Kidney tubule cell (primary cell): ENCODE measurements around the gene SCN9A.
"Not testable (repeated sequence)": the region's sequence is repeated elsewhere in the genome, so short reads cannot be mapped to it uniquely, and the experiment has no call there.

Experiments used
- DNase-seq: peaks from one replicate; pipeline ENCODE4 v3.0.0-alpha.2; 2018; ENCODE audit warnings: low spot score

SCN9A gene

GRCh38 chr2:166375736-166376487 is at the start of gene SCN9A:
TSS of gene SCN9A (minus strand) at chr2:166375944. CDS start at chr2:166311756, 64,188 bp downstream.
- DNase-seq = peak; percentile 60

- DNase-seq = no peak
Measured at GRCh38 chr2:166424841-166425240, 49.1 kb upstream of the SCN9A start.

GRCh38 chr2:166419616-166419934 is 43.8 kb upstream of the SCN9A start:
- DNase-seq = peak; percentile 50

- DNase-seq = no peak
Measured at GRCh38 chr2:166418853-166419615, 43.3 kb upstream of the SCN9A start.

GRCh38 chr2:166417669-166418068 is 41.9 kb upstream of the SCN9A start:
- peak; percentile 48 for DNase-seq

- peak; percentile 2 for DNase-seq
Measured at GRCh38 chr2:166413255-166413654, 37.5 kb upstream of the SCN9A start.

GRCh38 chr2:166411473-166412230 is 35.9 kb upstream of the SCN9A start:
- no peak for DNase-seq

- peak; percentile 84 for DNase-seq
Measured at GRCh38 chr2:166410828-166411472, 35.2 kb upstream of the SCN9A start.

- not testable (repeated sequence) for DNase-seq
Measured at GRCh38 chr2:166407746-166408145, 32.0 kb upstream of the SCN9A start.

- DNase-seq = no peak
Measured at GRCh38 chr2:166406374-166406773, 30.6 kb upstream of the SCN9A start.

- no peak for DNase-seq
Measured at GRCh38 chr2:166405569-166405926, 29.8 kb upstream of the SCN9A start.

- no peak for DNase-seq
Measured at GRCh38 chr2:166404831-166405568, 29.3 kb upstream of the SCN9A start.

GRCh38 chr2:166394245-166394644 is 18.5 kb upstream of the SCN9A start:
- DNase-seq = no peak

- DNase-seq = no peak
Measured at GRCh38 chr2:166393008-166393407, 17.3 kb upstream of the SCN9A start.

GRCh38 chr2:166388481-166389070 is 12.8 kb upstream of the SCN9A start:
- no peak for DNase-seq

GRCh38 chr2:166385313-166385712 is 9.6 kb upstream of the SCN9A start:
- DNase-seq = no peak

- DNase-seq = peak; percentile 45
Measured at GRCh38 chr2:166384774-166385173, 9.0 kb upstream of the SCN9A start.

- no peak for DNase-seq
Measured at GRCh38 chr2:166382448-166382847, 6.7 kb upstream of the SCN9A start.

GRCh38 chr2:166380615-166381014 is 4.9 kb upstream of the SCN9A start:
- no peak for DNase-seq

GRCh38 chr2:166376873-166377272 is 1.1 kb upstream of the SCN9A start:
- DNase-seq = no peak

GRCh38 chr2:166376488-166376828 is 714 bp upstream of the SCN9A start:
- DNase-seq = no peak
